ENCODE measurements around the gene PRRG2.

- no peak for TF ChIP-seq ELF4 (IDR thresholded peaks at IDR 0.05)
- no peak for TF ChIP-seq HDGF (IDR thresholded peaks at IDR 0.05; ENCODE audit: borderline replicate concordance)
- TF ChIP-seq SP1 (IDR thresholded peaks at IDR 0.05): no peak
- TF ChIP-seq PKNOX1 (IDR thresholded peaks at IDR 0.05): no peak
- TF ChIP-seq ZNF384 (IDR thresholded peaks at IDR 0.05): no peak
- no peak for TF ChIP-seq BHLHE40 (IDR thresholded peaks at IDR 0.05; ENCODE audit: borderline replicate concordance)
- TF ChIP-seq FOXM1 (IDR thresholded peaks at IDR 0.05; ENCODE audit: borderline replicate concordance): no peak
- no peak for TF ChIP-seq FOXK2 (IDR thresholded peaks at IDR 0.05)
- no peak for TF ChIP-seq L3MBTL2 (conservative IDR thresholded peaks at IDR 0.05)
Measured at GRCh38 chr19:49574206-49574755, 6.8 kb upstream of the PRRG2 start.

All from HEK293T (cell line).